Endometrium (tissue), 2 donors: ENCODE data around the gene PLD1.

Experiments used
- FAIRE-seq: peaks from 2 replicates; lab custom pipeline; 2012; peaks lifted over from hg19 to GRCh38; lab: Jason Lieb, UNC
- donor health status: control.
- donor health status: control.

Gene PLD1

DNA sequence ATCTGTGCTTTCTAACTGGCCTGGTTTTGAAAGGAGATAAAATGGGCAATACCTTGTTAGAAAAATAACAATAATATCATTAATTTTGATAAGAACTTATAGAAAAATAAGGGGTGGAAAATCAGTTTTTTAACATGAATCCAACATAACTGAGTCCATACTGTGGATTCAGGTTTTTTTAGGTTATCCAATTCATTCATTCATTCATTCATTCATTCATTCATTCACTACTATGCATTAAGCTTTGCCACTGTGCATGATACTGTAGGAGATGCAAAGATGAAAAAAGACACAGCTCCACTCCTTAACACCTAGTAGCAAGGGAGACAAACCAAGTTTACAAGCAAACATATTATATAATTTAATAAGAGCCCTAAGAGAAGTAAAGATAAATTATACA, 253.1 kb downstream of the PLD1 start:
- no peak for FAIRE-seq

GRCh38 chr3:171556574-171557145, 253.6 kb downstream of the PLD1 start:
- no peak for FAIRE-seq

DNA sequence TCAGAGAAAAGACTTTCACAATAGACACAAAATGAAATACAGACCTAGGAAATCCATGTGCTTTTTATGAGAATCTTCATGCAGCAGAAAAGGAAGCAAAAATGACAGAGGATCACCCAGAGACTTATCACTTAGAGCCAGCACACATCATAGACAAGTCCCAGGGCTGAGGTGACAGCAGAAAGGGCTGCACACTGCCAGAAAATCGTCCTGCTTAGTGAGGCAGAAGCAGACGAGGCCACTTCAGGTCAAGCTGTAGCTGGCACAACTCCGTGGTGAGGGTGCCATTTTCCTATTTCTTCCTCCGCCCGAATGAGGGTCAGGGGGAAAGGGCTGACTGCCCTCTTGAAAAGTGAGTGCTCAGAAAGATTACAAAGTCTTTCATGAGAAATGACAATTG, 254.1 kb downstream of the PLD1 start:
- FAIRE-seq = no peak

DNA sequence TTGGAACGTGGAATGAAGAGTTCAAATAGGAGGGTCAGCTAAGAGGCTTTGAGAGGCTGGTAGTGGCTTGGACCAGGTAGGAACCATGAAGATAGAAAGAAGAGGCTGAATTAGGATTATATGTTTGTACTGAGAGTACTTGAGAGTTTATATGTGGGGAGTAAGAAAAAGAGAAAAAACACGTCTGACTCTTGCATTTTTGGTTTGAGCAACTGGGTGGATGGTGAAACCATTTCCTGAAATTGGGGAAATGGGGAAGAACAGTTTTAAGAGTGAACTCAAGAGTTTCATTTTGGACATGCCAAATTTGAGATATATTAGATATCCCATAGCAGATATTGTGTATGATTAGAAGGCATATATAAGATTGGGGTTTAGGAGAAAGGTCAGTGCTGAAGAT, 257.2 kb downstream of the PLD1 start:
- no peak for FAIRE-seq

DNA sequence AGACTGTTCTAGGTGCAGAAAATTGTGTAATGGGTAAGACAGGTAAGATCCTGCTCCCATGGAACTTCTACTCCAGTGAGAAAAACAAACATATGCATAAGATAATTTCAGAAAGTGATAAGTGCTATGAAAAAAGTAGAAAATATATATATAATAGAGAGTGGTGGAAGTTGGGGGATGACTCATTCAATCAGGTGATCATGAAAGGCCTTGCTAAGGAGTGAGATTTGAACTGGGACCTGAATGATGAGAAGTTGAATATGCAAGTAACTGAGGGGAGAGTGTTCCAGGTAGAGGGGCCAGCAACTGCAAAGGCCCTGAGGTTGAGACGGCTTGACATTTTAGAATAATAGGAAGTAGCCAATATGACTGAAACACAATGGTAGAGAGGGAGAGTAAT, 257.8 kb downstream of the PLD1 start:
- FAIRE-seq = no peak

DNA sequence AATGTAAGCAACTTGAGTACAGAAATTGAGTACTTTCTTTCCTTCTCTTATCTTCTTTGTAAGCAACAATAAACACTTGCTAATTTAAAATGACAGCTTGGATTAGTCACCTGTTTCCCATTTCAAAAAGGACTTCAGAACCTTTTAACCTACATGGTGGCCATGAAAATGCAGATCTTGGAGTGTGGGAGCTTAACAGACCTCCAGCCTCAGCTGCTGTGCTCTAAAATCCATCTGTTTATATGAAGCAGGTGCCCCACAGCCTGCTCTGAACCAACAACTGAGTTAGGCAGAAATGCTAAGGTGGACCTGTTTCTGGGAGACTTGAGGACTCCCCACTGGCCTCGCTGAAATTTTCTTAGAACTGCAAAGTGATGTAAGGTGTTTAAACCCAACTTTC, 259.0 kb downstream of the PLD1 start:
- FAIRE-seq = no peak
